Measurements from ENCODE around the gene SCN1A. TPM values are rescaled to one million over a fixed set of nuclear protein-coding genes. Genes with fewer than 3 reads are reported as not detected.

Gene SCN1A
- total RNA-seq, 4 donors from 2014 or later = 0.41 TPM; not detected in 3

GRCh38 chr2:165969227-165969626 is 158.6 kb downstream of the SCN1A start:
- Histone ChIP-seq H3K4me1 (no peaks in the 10 kb centered on the region), H3K36me3 (no peaks in the 10 kb centered on the region), H3K27ac (no peak overlapping the region), H3K9me3 (no peaks in the 10 kb centered on the region), H3K27me3 (no peaks in the 10 kb centered on the region), H3K4me3 (no peak overlapping the region)
- no peak for DNase-seq
- TF ChIP-seq POLR2A (IDR thresholded peaks at IDR 0.05) = no peak
- TF ChIP-seq, protein P1, sequence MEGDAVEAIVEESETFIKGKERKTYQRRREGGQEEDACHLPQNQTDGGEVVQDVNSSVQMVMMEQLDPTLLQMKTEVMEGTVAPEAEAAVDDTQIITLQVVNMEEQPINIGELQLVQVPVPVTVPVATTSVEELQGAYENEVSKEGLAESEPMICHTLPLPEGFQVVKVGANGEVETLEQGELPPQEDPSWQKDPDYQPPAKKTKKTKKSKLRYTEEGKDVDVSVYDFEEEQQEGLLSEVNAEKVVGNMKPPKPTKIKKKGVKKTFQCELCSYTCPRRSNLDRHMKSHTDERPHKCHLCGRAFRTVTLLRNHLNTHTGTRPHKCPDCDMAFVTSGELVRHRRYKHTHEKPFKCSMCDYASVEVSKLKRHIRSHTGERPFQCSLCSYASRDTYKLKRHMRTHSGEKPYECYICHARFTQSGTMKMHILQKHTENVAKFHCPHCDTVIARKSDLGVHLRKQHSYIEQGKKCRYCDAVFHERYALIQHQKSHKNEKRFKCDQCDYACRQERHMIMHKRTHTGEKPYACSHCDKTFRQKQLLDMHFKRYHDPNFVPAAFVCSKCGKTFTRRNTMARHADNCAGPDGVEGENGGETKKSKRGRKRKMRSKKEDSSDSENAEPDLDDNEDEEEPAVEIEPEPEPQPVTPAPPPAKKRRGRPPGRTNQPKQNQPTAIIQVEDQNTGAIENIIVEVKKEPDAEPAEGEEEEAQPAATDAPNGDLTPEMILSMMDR (IDR thresholded peaks at IDR 0.05) = no peak
- intact Hi-C loops (cut with DNase I; ENCODE audit: low total_unique reads) = no loop called here

GRCh38 chr2:165967746-165968145 is 160.1 kb downstream of the SCN1A start:
- TF ChIP-seq POLR2A (IDR thresholded peaks at IDR 0.05) = no peak
- TF ChIP-seq, protein P1 (IDR thresholded peaks at IDR 0.05) = no peak
- Histone ChIP-seq H3K4me3 (no peak overlapping the region), H3K36me3 (no peaks in the 10 kb centered on the region), H3K4me1 (no peaks in the 10 kb centered on the region), H3K27me3 (no peaks in the 10 kb centered on the region), H3K27ac (no peak overlapping the region), H3K9me3 (no peaks in the 10 kb centered on the region)
- DNase-seq = no peak
- intact Hi-C loops (cut with DNase I; ENCODE audit: low total_unique reads) = no loop called here

DNA sequence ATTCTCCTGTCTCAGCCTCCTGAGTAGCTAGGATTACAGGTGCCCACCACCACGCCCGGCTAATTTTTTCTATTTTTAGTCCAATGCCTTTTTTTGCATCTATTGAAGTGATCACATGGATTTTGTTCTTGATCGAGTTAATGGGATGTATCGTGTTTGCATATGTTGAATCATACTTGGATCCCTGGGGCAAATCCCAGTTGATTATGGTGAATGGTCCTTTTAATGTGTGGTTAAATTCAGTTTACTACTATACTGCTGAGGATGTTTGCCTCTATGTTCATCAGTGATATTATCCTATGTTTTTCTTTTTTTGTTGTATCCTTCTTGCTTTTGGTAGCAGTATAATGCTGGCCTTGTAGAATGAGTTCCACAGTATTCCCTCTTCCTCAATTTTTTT is 166.0 kb downstream of the SCN1A start:
- Histone ChIP-seq H3K36me3 (no peaks in the 10 kb centered on the region), H3K9me3 (no peaks in the 10 kb centered on the region), H3K27ac (no peak overlapping the region), H3K4me3 (no peak overlapping the region), H3K4me1 (no peaks in the 10 kb centered on the region), H3K27me3 (no peaks in the 10 kb centered on the region)
- no peak for DNase-seq
- intact Hi-C loops (cut with DNase I; ENCODE audit: low total_unique reads) = no loop called here
- TF ChIP-seq, protein P1 (IDR thresholded peaks at IDR 0.05) = no peak
- TF ChIP-seq POLR2A (IDR thresholded peaks at IDR 0.05) = no peak

GRCh38 chr2:165959371-165959770 is 168.4 kb downstream of the SCN1A start:
- no peaks in the 10 kb centered on the region for H3K27me3 ChIP-seq
- H3K4me1 ChIP-seq = no peaks in the 10 kb centered on the region
- H3K36me3 ChIP-seq = no peaks in the 10 kb centered on the region
- no peak overlapping the region for H3K27ac ChIP-seq
- H3K9me3 ChIP-seq = no peaks in the 10 kb centered on the region
- no peak for TF ChIP-seq POLR2A (IDR thresholded peaks at IDR 0.05)
- TF ChIP-seq, protein P1 (IDR thresholded peaks at IDR 0.05) = no peak
- no peak overlapping the region for H3K4me3 ChIP-seq
- intact Hi-C loops (cut with DNase I; ENCODE audit: low total_unique reads) = no loop called here
- DNase-seq = no peak

GRCh38 chr2:165958313-165958960 is 169.4 kb downstream of the SCN1A start:
- intact Hi-C loops (cut with DNase I; ENCODE audit: low total_unique reads) = no loop called here
- no peak for TF ChIP-seq POLR2A (IDR thresholded peaks at IDR 0.05)
- TF ChIP-seq, protein P1 (IDR thresholded peaks at IDR 0.05) = no peak

More at GRCh38 chr2:165958313-165958960, 169.4 kb downstream of the SCN1A start:
- H3K27me3 ChIP-seq = no peaks in the 10 kb centered on the region
- no peaks in the 10 kb centered on the region for H3K36me3 ChIP-seq
- H3K27ac ChIP-seq = no peak overlapping the region
- H3K9me3 ChIP-seq = no peaks in the 10 kb centered on the region
- no peaks in the 10 kb centered on the region for H3K4me1 ChIP-seq
- H3K4me3 ChIP-seq = no peak overlapping the region
- no peak for DNase-seq
